Measurements from ENCODE around the gene INPP4B.

GRCh38 chr4:142574306-142574705, 271.8 kb downstream of the INPP4B start:
- TF ChIP-seq CTCF (IDR thresholded peaks at IDR 0.05) = no peak
- no peak for TF ChIP-seq ZFX (IDR thresholded peaks at IDR 0.05; ENCODE audit: borderline replicate concordance)

Measured in 22Rv1 (cell line).